GM20000 (cell line): ENCODE measurements around the gene HLA-E.
"Not testable (repeated sequence)": the region's sequence is repeated elsewhere in the genome, so short reads cannot be mapped to it uniquely, and the experiment has no call there.

Experiments used
- DNase-seq: peaks from one replicate; pipeline ENCODE4 v3.0.0; 2012; ENCODE audit warnings: low spot score
- TF ChIP-seq, protein P1 (sequence below): IDR thresholded peaks from 2 replicates; pipeline ENCODE4 v1.5.1; 2012; ENCODE audit warnings: mild to moderate bottlenecking, control low read depth; ENCODE audit errors: extremely low read depth, missing control alignments

HLA-E gene

DNA sequence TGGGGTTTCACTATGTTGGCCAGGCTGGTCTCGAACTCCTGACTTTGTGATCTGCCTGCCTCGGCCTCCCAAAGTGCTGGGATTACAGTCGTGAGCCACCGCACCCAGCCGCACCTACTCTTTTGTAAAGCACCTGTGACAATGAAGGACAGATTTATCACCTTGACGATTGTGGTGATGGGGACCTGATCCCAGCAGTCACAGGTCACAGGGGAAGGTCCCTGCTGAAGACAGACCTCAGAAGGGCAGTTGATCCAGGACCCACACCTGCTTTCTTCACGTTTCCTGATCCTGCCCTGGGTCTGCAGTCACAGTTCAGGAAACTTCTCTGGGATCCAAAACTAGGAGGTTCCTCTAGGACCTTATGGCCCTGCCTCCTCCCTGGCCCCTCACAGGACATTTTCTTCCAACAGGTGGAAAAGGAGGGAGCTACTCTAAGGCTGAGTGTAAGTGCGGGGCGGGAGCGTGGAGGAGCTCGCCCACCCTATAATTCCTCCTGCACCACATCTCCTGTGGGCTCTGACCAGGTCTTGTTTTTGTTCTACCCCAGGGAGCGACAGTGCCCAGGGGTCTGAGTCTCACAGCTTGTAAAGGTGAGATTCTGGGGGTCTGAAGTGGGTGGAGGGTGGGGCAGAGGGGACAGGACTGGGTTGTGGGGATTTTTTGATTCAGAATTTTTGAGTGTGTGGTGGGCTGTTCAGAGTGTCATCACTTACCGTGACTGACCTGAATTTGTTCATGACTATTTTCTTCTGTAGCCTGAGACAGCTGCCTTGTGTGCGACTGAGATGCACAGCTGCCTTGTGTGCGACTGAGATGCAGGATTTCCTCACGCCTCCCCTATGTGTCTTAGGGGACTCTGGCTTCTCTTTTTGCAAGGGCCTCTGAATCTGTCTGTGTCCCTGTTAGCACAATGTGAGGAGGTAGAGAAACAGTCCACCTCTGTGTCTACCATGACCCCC lies 3.0 kb downstream of the HLA-E start:
- DNase-seq, result no peak
- TF ChIP-seq, protein P1, sequence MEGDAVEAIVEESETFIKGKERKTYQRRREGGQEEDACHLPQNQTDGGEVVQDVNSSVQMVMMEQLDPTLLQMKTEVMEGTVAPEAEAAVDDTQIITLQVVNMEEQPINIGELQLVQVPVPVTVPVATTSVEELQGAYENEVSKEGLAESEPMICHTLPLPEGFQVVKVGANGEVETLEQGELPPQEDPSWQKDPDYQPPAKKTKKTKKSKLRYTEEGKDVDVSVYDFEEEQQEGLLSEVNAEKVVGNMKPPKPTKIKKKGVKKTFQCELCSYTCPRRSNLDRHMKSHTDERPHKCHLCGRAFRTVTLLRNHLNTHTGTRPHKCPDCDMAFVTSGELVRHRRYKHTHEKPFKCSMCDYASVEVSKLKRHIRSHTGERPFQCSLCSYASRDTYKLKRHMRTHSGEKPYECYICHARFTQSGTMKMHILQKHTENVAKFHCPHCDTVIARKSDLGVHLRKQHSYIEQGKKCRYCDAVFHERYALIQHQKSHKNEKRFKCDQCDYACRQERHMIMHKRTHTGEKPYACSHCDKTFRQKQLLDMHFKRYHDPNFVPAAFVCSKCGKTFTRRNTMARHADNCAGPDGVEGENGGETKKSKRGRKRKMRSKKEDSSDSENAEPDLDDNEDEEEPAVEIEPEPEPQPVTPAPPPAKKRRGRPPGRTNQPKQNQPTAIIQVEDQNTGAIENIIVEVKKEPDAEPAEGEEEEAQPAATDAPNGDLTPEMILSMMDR, result no peak

DNA sequence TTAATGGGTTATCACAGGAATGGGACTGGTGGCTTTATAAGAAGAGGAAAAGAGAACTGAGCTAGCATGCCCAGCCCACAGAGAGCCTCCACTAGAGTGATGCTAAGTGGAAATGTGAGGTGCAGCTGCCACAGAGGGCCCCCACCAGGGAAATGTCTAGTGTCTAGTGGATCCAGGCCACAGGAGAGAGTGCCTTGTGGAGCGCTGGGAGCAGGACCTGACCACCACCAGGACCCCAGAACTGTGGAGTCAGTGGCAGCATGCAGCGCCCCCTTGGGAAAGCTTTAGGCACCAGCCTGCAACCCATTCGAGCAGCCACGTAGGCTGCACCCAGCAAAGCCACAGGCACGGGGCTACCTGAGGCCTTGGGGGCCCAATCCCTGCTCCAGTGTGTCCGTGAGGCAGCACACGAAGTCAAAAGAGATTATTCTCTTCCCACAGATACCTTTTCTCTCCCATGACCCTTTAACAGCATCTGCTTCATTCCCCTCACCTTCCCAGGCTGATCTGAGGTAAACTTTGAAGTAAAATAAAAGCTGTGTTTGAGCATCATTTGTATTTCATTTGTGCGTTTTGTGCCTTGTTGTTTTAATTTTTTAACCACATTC lies 4.4 kb downstream of the HLA-E start:
- TF ChIP-seq, protein P1, result peak; percentile 22
- no peak for DNase-seq

DNA sequence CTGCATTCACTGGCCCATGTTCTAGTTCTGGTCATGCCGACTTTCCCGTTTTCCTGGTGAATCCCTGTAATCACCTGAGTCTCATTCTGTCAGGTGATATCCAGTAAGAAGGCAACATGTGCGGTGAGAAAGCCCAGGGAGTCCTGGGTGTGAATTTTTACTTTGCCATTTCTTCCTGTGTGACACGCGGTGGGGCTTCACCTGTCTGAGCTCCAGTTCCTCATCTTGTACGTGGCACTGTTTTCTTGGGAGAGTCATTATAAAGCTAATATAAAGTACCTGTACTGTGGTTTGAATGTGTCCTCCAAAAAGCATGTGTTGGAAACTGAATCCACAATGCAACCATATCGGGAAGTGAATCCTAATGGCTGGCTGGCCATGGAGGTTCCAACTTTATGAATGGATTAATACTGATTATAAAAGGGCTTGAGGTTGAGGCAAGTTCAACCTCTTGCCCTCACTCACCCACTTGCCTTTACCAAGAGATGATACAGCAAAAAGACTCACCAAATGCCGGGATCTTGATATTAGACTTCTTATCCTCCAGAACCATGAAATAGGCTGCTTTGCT lies 5.1 kb downstream of the HLA-E start:
- DNase-seq, result no peak
- TF ChIP-seq, protein P1, result no peak

DNA sequence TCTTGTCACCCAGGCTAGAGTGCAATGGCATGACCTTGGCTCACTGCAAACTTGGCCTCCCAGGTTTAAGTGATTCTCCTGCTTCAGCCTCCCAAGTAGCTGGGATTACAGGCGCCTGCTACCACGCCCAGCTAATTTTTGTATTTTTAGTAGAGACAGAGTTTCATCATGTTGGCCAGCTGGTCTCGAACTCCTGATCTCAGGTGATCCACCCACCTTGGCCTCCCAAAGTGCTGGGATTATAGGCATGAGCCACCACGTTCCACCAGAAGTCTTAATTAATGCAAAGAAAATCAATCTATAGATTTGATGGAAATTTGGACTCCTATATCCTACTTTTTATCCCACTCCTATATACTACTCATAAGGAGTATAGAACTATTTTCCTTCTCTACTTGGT lies 5.8 kb downstream of the HLA-E start:
- DNase-seq, result not testable (repeated sequence)

DNA sequence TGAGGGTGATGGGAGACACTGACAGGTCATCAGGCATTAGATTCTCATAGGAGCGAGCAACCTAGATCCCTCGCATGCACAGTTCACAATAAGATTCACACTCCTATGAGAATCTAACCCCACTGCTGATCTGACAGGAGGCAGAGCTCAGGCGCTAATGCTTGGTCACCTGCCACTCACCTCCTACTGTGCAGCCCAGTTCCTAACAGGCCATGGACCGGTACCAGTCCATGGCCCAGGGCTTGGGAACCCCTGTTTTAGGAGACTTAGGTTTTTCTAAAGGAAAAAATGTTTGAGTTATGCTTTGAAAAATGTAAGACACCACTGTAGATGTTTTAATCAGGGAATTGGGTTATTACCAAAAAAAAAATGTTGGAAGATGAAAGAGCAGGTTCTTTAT lies 6.7 kb downstream of the HLA-E start:
- TF ChIP-seq, protein P1, result no peak
- no peak for DNase-seq

DNA sequence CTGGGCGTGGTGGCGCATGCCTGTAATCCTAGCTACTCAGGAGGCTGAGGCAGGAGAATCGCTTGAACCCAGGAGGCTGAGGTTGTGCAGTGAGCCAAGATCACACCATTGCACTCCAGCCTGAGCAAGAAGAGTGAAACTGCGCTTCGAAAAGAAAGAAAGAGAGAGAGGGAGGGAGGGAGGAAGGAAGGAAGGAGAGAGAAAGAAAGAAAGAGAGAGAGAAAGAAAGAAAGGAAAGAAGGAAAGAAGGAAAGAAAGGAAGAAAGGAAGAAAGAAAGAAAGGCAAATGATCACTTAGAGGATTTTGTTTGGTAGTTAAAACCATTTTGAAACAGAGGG lies 7.9 kb downstream of the HLA-E start:
- not testable (repeated sequence) for DNase-seq

DNA sequence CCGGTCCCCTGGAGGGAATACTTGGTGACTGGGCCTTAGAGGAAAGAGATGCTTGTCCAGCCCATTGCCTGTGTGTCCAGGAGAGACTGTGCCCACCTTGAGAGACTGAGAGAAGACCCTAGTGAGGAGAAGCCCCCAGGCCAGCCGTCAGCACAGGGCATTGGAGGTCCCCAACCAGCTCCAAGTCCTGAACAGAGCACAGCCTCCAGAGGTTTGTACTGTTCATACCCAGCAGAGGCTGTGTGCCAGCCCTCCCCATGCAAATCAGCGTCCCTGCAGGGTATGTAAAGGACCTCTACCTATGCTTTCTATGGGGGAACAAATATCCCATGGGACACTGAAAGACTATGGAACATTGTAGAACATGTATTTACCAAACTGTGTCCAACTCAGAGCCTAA lies 8.4 kb downstream of the HLA-E start:
- DNase-seq, result no peak
- TF ChIP-seq, protein P1, result no peak

DNA sequence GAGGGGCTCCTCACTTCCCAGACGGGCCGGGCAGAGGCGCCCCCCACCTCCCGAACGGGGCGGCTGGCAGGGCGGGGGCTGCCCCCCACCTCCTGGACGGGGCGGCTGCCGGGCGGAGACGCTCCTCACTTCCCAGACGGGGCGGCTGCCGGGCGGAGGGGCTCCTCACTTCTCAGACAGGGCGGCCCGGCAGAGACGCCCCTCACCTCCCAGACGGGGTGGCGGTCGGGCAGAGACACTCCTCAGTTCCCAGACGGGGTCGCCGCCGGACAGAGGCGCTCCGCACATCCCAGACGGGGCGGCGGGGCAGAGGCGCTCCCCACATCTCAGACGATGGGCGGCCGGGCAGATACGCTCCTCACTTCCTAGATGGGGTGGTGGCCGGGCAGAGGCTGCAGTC lies 9.4 kb downstream of the HLA-E start:
- not testable (repeated sequence) for DNase-seq
